Mucosa of stomach (tissue), 1 donor: Measurements from ENCODE around the gene MAP3K20.
"Not testable (repeated sequence)": the region's sequence is repeated elsewhere in the genome, so short reads cannot be mapped to it uniquely, and the experiment has no call there.

ENCODE experiments used
- H3K27me3 ChIP-seq: one replicate; pipeline ENCODE4 v1.7.0; 2013; ENCODE audit warnings: mild to moderate bottlenecking, low read length; ENCODE audit not compliant: control insufficient read depth, insufficient read depth
- H3K36me3 ChIP-seq: one replicate; pipeline ENCODE4 v1.7.0; 2013; ENCODE audit warnings: low read length; ENCODE audit not compliant: control insufficient read depth, insufficient read depth
- H3K4me1 ChIP-seq: one replicate; pipeline ENCODE4 v1.7.0; 2013; ENCODE audit warnings: mild to moderate bottlenecking, low read length; ENCODE audit not compliant: control insufficient read depth, insufficient read depth
- H3K4me3 ChIP-seq: one replicate; pipeline ENCODE4 v1.7.0; 2013; ENCODE audit warnings: low read length
- H3K9ac ChIP-seq: one replicate; pipeline ENCODE4 v1.7.0; 2013; ENCODE audit warnings: mild to moderate bottlenecking, low read length, moderate library complexity
- H3K9me3 ChIP-seq: one replicate; pipeline ENCODE4 v1.7.0; 2013; ENCODE audit warnings: mild to moderate bottlenecking, low read length, moderate library complexity; ENCODE audit not compliant: control insufficient read depth
- donor health status: Pancreatic carcinoma.

The MAP3K20 gene

DNA sequence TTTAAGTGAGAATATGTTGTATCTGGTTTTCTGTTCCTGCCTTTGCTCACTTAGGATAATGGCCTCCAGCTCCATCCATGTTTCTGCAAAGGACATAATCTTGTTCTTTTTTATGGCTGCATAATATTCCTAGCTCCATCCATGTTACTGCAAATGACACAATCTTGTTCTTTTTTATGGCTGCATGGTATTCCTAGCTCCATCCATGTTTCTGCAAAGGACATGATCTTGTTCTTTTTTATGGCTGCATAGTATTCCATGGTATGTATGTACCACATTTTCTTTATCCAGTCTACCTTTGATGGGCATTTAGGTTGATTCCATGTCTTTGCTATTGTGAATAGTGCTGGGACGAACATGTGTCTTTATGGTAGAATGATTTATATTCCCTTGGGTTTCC lies 87.7 kb downstream of the MAP3K20 start:
- not testable (repeated sequence) for H3K4me1 ChIP-seq, H3K36me3 ChIP-seq, H3K4me3 ChIP-seq, H3K9ac ChIP-seq, H3K9me3 ChIP-seq, H3K27me3 ChIP-seq

GRCh38 chr2:173164396-173164795 lies 88.8 kb downstream of the MAP3K20 start:
- Histone ChIP-seq H3K4me3 (no peak overlapping the region), H3K36me3 (no peaks in the 10 kb centered on the region), H3K9me3 (no peaks in the 10 kb centered on the region), H3K9ac (no peak overlapping the region), H3K27me3 (no peaks in the 10 kb centered on the region), H3K4me1 (no peaks in the 10 kb centered on the region)

DNA sequence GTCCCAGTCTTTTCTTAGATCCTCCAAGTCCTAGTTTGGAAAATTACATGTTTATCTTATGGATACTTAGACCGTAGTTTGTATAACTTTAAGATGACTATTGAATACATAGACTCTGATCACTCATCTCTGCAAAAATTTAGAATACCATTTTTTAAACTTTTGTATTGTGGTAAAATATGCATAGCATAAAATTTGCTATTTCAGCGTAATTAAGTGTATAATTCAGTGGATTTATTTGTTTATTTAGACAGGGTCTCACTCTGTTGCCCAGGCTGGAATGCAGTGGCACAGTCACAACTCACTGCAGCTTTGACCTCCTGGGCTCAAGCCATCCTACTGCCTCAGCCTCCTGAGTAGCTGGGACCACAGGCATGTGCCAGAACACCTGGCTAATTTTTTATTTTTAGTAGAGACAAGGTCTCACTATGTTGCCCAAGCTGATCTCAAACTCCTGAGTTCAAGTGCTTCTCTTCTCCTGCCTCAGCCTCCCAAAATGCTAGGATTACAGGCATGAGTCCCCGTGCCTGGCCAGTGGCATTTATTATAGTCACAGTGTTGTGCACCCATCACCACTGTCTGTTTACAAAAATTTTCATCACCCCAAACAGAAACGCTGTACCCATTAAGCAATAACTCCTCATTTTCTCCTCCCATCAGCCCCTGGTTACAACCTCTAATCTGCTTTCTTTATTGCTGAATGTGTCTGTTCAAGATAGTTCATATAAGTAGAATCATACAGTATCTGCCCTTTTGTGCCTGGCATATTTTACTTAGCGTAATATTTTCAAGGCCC lies 90.0 kb downstream of the MAP3K20 start:
- no peak overlapping the region for H3K9ac ChIP-seq
- no peaks in the 10 kb centered on the region for H3K4me1 ChIP-seq
- no peak overlapping the region for H3K4me3 ChIP-seq
- no peaks in the 10 kb centered on the region for H3K36me3 ChIP-seq
- H3K27me3 ChIP-seq = no peaks in the 10 kb centered on the region
- no peaks in the 10 kb centered on the region for H3K9me3 ChIP-seq

- H3K27me3 ChIP-seq = no peaks in the 10 kb centered on the region
- H3K9ac ChIP-seq = no peak overlapping the region
- no peaks in the 10 kb centered on the region for H3K36me3 ChIP-seq
- no peak overlapping the region for H3K4me3 ChIP-seq
- H3K9me3 ChIP-seq = no peaks in the 10 kb centered on the region
- peaks cover 13% of the 10 kb centered on the region for H3K4me1 ChIP-seq
These were observed 95.7 kb downstream of the MAP3K20 start for GRCh38 chr2:173171321-173171720.

DNA sequence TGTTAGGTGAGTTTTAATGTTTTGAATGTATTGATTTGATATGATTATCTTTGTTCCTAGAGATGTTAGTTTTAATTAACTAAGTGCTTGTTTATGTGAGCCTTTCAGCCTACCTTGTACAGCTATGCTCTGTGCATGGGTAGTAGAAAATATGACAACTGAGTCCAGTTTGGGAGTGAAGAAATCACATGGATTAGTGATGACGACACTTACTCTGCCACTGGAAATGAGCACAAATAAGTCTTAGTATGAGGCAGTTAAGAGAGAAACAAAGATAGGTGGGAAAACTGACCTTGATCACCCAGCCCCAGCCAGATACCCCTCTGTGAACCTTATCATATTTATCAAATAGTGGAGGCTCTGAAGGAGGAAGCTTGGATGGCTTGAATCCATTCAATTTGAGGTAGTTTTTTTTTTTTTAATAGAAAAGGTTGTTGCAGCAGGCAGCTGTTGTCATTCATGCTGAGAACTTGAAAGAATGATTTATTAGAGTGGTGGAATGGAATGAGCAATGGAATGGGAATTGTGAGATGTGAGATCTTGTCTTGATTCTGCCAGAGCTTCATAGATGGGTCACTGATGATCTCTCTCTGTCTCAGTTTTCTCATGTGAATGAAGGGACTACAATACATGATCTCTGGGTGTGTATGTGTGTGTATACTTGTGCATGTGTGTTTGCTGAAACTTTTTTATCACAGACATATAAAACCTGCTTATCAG lies 96.4 kb downstream of the MAP3K20 start:
- Histone ChIP-seq H3K36me3 (no peaks in the 10 kb centered on the region), H3K4me1 (peaks cover 13% of the 10 kb centered on the region), H3K27me3 (no peaks in the 10 kb centered on the region), H3K9ac (no peak overlapping the region), H3K4me3 (no peak overlapping the region), H3K9me3 (no peaks in the 10 kb centered on the region)

- H3K4me1 ChIP-seq = peaks cover 13% of the 10 kb centered on the region
- H3K9ac ChIP-seq, H3K4me3 ChIP-seq, H3K36me3 ChIP-seq, H3K27me3 ChIP-seq, H3K9me3 ChIP-seq: not testable (repeated sequence)
These were observed 98.7 kb downstream of the MAP3K20 start for GRCh38 chr2:173174339-173174738.

GRCh38 chr2:173175222-173175621 lies 99.6 kb downstream of the MAP3K20 start:
- no peak overlapping the region for H3K9ac ChIP-seq
- H3K36me3 ChIP-seq = no peaks in the 10 kb centered on the region
- no peaks in the 10 kb centered on the region for H3K27me3 ChIP-seq
- no peak overlapping the region for H3K4me3 ChIP-seq
- no peaks in the 10 kb centered on the region for H3K9me3 ChIP-seq
- peaks cover 13% of the 10 kb centered on the region for H3K4me1 ChIP-seq

DNA sequence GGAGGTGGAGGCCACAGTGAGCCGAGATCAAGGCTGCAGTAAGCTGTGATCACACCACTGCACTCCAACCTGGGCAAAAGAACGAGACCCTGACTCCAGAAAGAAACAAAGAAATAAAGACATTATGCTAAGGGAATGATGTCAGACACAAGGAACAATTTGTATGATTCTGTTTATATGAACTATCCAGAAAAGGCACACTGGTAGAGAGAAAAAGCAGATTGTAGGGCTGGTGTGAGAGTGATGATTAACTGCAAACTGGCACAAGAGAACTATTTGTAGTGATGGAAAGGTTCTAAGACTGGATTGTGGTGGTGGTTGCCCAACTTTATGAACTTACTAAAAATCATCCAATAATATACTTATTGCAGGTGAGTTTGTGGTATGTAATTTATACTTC lies 106.3 kb downstream of the MAP3K20 start:
- H3K4me1 ChIP-seq = no peaks in the 10 kb centered on the region
- no peak overlapping the region for H3K4me3 ChIP-seq
- H3K9ac ChIP-seq = no peak overlapping the region
- H3K9me3 ChIP-seq = no peaks in the 10 kb centered on the region
- no peaks in the 10 kb centered on the region for H3K36me3 ChIP-seq
- no peaks in the 10 kb centered on the region for H3K27me3 ChIP-seq

GRCh38 chr2:173184031-173185004 lies 108.7 kb downstream of the MAP3K20 start:
- no peaks in the 10 kb centered on the region for H3K36me3 ChIP-seq
- no peaks in the 10 kb centered on the region for H3K9me3 ChIP-seq
- H3K9ac ChIP-seq = no peak overlapping the region
- H3K4me3 ChIP-seq = no peak overlapping the region
- no peaks in the 10 kb centered on the region for H3K27me3 ChIP-seq
- no peaks in the 10 kb centered on the region for H3K4me1 ChIP-seq

- Histone ChIP-seq H3K27me3 (no peaks in the 10 kb centered on the region), H3K36me3 (no peaks in the 10 kb centered on the region), H3K4me3 (no peak overlapping the region), H3K9me3 (no peaks in the 10 kb centered on the region), H3K4me1 (no peaks in the 10 kb centered on the region), H3K9ac (no peak overlapping the region)
These were observed 109.8 kb downstream of the MAP3K20 start for GRCh38 chr2:173185437-173185836.

DNA sequence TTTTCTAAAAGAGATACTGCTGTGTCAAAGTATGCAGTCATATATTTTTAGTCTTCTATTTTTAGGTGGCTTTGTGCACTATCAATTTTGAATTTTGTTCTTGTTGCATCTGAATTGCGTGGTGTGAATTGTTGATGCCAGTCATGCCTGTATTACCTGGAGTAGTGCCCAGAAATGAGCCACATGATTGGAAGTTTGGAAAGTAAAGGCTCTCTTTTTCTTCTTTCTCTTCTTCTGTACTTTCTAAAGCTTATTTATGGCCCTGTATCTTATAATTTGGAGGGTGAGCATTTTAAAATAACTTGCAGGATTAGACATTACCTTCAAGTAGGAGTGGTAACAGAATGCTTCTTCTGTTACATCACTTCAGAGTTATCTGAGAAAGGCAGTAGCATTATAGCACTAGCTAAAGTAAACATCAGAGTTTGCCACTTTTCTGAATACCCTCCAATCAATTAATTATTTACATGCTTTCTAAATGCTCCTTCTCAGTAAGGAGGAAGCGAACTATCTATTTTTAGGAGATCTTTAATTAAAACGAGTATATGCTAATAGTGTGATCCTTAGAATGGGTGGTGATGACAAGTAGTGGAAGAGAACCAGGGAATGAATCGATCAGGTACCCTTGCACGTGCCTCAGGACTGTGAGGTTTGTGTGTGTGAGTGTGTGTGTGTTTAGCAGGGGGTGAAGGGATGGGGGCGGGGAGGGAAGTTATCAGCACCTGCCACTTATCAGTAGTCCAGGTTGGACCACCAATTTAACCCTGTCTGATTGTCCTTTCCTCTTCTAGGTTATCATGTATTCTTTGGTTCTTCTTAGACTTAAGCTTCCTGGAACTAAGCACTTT lies 112.5 kb downstream of the MAP3K20 start:
- no peaks in the 10 kb centered on the region for H3K36me3 ChIP-seq
- no peaks in the 10 kb centered on the region for H3K4me1 ChIP-seq
- H3K9me3 ChIP-seq = no peaks in the 10 kb centered on the region
- H3K9ac ChIP-seq = no peak overlapping the region
- no peaks in the 10 kb centered on the region for H3K27me3 ChIP-seq
- no peak overlapping the region for H3K4me3 ChIP-seq
